Measurements from ENCODE around the gene CCDC89. TPM values are rescaled to one million over a fixed set of nuclear protein-coding genes. Genes with fewer than 3 reads are reported as not detected.

Gene CCDC89
- total and polyA plus RNA-seq, 11 donors, result 0.11 to 1.5 (median 0.58) TPM; not detected in 1

DNA sequence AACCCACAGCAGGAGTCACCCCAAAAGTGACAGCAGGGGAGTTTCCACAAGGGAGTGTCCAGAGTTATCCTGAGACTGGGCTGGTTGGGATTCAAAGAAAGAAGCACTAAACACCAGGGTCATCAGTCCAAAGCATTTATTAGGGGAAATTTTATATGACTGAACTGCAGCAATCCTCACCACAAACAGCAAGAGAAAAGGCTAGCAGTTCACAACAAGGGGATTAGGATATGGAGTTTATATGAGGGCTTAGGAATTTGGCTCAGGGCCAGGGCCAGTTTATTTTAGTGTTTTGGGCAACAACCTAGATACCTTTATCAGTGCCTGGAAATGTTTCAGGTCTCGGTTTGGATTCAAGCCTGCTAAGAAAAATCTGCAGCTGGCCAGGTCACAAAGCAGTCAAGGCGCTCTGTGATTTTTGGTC lies 42.8 kb downstream of the CCDC89 start:
- peaks cover 0 to 20% (median 7%) of the 10 kb centered on the region in 12 donors for H3K4me1 ChIP-seq
- ATAC-seq, result peak in 3 of 4 donors; percentile 26 to 37 (median 29)
- no peaks in the 10 kb centered on the region for H3K27me3 ChIP-seq
- intact Hi-C loops (cut with DNase I), result loop anchor here in 1 of 10 donors (2.0 kb wide), 1 partner anchor 14 kb away; the partner anchor contains the start of gene TMEM126B
- TF ChIP-seq, protein P1, sequence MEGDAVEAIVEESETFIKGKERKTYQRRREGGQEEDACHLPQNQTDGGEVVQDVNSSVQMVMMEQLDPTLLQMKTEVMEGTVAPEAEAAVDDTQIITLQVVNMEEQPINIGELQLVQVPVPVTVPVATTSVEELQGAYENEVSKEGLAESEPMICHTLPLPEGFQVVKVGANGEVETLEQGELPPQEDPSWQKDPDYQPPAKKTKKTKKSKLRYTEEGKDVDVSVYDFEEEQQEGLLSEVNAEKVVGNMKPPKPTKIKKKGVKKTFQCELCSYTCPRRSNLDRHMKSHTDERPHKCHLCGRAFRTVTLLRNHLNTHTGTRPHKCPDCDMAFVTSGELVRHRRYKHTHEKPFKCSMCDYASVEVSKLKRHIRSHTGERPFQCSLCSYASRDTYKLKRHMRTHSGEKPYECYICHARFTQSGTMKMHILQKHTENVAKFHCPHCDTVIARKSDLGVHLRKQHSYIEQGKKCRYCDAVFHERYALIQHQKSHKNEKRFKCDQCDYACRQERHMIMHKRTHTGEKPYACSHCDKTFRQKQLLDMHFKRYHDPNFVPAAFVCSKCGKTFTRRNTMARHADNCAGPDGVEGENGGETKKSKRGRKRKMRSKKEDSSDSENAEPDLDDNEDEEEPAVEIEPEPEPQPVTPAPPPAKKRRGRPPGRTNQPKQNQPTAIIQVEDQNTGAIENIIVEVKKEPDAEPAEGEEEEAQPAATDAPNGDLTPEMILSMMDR (IDR thresholded peaks at IDR 0.05), result no peak
- no peak for TF ChIP-seq POLR2A (IDR thresholded peaks at IDR 0.05)
- DNase-seq, result peak in 4 of 5 donors; percentile 37 to 72 (median 66)
- H3K9me3 ChIP-seq, result no peaks in the 10 kb centered on the region
- 8 to 25% (median 18%) methylated on average over 2 of the region's 2 CpGs for WGBS, 4 donors
- H3K4me3 ChIP-seq, result peak overlapping the region in 3 of 12 donors; percentile 8 to 35 (median 17)
- peaks cover 0 to 10% (median 0%) of the 10 kb centered on the region in 9 donors for H3K36me3 ChIP-seq
- peak overlapping the region in 5 of 12 donors; percentile 6 to 49 (median 29) for H3K27ac ChIP-seq

DNA sequence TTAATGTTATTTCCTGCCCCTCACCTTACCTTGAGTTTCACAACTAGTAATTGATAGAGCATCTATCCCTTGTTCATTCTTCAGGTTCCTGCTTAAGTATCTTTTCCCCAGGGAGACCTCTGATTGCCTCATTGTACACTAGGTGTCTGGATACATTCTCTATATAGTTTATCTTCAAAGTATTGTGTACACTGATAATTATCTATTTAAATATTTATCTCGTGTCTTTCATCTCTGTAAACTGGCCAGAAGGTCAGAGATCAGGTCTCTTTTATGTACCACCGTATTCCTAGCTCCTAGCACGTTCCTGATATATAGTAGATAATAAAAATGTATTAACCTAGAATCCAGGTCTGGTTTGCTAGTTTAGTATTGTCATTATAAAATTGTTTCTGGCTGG lies 51.2 kb downstream of the CCDC89 start:
- Histone ChIP-seq H3K27me3 (no peaks in the 10 kb centered on the region), H3K9me3 (no peaks in the 10 kb centered on the region), H3K27ac (no peak overlapping the region), H3K4me1 (peaks cover 0 to 13% (median 3%) of the 10 kb centered on the region in 12 donors), H3K36me3 (peaks cover 0 to 77% (median 45%) of the 10 kb centered on the region in 9 donors), H3K4me3 (no peak overlapping the region)
- TF ChIP-seq, protein P1 (IDR thresholded peaks at IDR 0.05), result no peak
- no peak for TF ChIP-seq POLR2A (IDR thresholded peaks at IDR 0.05)
- intact Hi-C loops (cut with DNase I), result no loop called here
- ATAC-seq (no peak), DNase-seq (no peak)
- 54 to 86% (median 85%) methylated on average over 3 of the region's 3 CpGs for WGBS, 4 donors

Other genes starting within 250 kb of the CCDC89 start
- 10 to 100 TPM in 3 of 9 donors, 1 to 10 TPM in 6; 2.4 to 13.9 (median 9.0) TPM for gene DLG2, start 58.9 kb downstream of the CCDC89 start, total RNA-seq
- gene DLG2, start 58.9 kb downstream of the CCDC89 start, polyA plus RNA-seq, result 1 to 10 TPM; 2.5 TPM
- gene TMEM126B, start 57.6 kb downstream of the CCDC89 start, total RNA-seq, result 10 to 100 TPM; 42.7 to 58.4 (median 52.1) TPM
- gene TMEM126B, start 57.6 kb downstream of the CCDC89 start, polyA plus RNA-seq, result 100 to 1,000 TPM in 1 of 2 donors, 10 to 100 TPM in 1; 71.6 to 129 TPM
- gene TMEM126A, start 38.2 kb downstream of the CCDC89 start, total RNA-seq, result 10 to 100 TPM; 36.3 to 77.9 (median 63.6) TPM
- 100 to 1,000 TPM in 1 of 2 donors, 10 to 100 TPM in 1; 90.2 to 209 TPM for gene TMEM126A, start 38.2 kb downstream of the CCDC89 start, polyA plus RNA-seq
- gene CREBZF, start 21.1 kb downstream of the CCDC89 start, total RNA-seq, result 10 to 100 TPM; 11.8 to 17.8 (median 12.9) TPM
- gene CREBZF, start 21.1 kb downstream of the CCDC89 start, polyA plus RNA-seq, result 10 to 100 TPM; 11.5 to 12.8 TPM
- 1 to 10 TPM; 2.2 to 9.5 (median 6.3) TPM for gene SYTL2, start 124.9 kb upstream of the CCDC89 start, total RNA-seq
- 1 to 10 TPM; 2.2 to 3.0 TPM for gene SYTL2, start 124.9 kb upstream of the CCDC89 start, polyA plus RNA-seq
- gene CCDC83, start 169.2 kb upstream of the CCDC89 start, total RNA-seq, result not detected
- not detected for gene CCDC83, start 169.2 kb upstream of the CCDC89 start, polyA plus RNA-seq

Data from heart left ventricle (tissue), 16 donors.